Mesendoderm (in vitro differentiated cells): ENCODE measurements around the gene CAPG. TPM values are rescaled to one million over a fixed set of nuclear protein-coding genes. Genes with fewer than 3 reads are reported as not detected.

Source experiments
- DNase-seq: peaks from one replicate; pipeline ENCODE4 v3.0.0; 2013
- H2AK5ac ChIP-seq: 2 replicates; pipeline ENCODE4 v1.6.1; 2013; ENCODE audit warnings: low read length, inconsistent platforms
- H2BK120ac ChIP-seq: 2 replicates; pipeline ENCODE4 v1.6.1; 2013; ENCODE audit warnings: low read depth, mild to moderate bottlenecking, low read length, moderate library complexity, mixed read lengths
- H2BK15ac ChIP-seq: replicated peaks from 2 replicates; pipeline ENCODE4 v1.6.1; 2013; ENCODE audit warnings: low read depth, mild to moderate bottlenecking, moderate library complexity
- H2BK5ac ChIP-seq: 2 replicates; pipeline ENCODE4 v1.6.1; 2013; ENCODE audit warnings: low read length, inconsistent platforms
- H3K18ac ChIP-seq: 2 replicates; pipeline ENCODE4 v1.6.1; 2013; ENCODE audit warnings: mild to moderate bottlenecking, low read length, mixed read lengths
- H3K23ac ChIP-seq: one replicate; pipeline ENCODE4 v1.6.1; 2013; ENCODE audit warnings: low read length
- H3K27ac ChIP-seq: 2 replicates; pipeline ENCODE4 v1.5.1; 2013; ENCODE audit warnings: low read depth, mild to moderate bottlenecking, inconsistent platforms, low read length, moderate library complexity
- H3K27me3 ChIP-seq: 2 replicates; pipeline ENCODE4 v1.6.1; 2013; ENCODE audit warnings: low read length, control low read depth, mild to moderate bottlenecking, inconsistent platforms; ENCODE audit not compliant: insufficient read depth, poor library complexity
- H3K36me3 ChIP-seq: 2 replicates; pipeline ENCODE4 v1.6.1; 2013; ENCODE audit warnings: low read length, inconsistent platforms; ENCODE audit not compliant: control insufficient read depth, insufficient read depth
- H3K4ac ChIP-seq: one replicate; pipeline ENCODE4 v1.6.1; 2013; ENCODE audit warnings: low read depth, mild to moderate bottlenecking, low read length, moderate library complexity
- H3K4me1 ChIP-seq: 2 replicates; pipeline ENCODE4 v1.6.1; 2013; ENCODE audit warnings: low read depth, low read length, inconsistent platforms; ENCODE audit not compliant: control insufficient read depth
- H3K4me2 ChIP-seq: 2 replicates; pipeline ENCODE4 v1.6.1; 2013; ENCODE audit warnings: low read length
- H3K4me3 ChIP-seq: 2 replicates; pipeline ENCODE4 v1.5.1; 2013; ENCODE audit warnings: mild to moderate bottlenecking, low read length
- H3K56ac ChIP-seq: one replicate; pipeline ENCODE4 v1.6.1; 2013; ENCODE audit warnings: low read length
- H3K79me1 ChIP-seq: 2 replicates; pipeline ENCODE4 v1.6.1; 2013; ENCODE audit warnings: low read length, inconsistent platforms
- H3K79me2 ChIP-seq: 2 replicates; pipeline ENCODE4 v1.6.1; 2013; ENCODE audit warnings: mild to moderate bottlenecking, low read length; ENCODE audit not compliant: control insufficient read depth, insufficient read depth
- H3K9ac ChIP-seq: 2 replicates; pipeline ENCODE4 v1.6.1; 2013; ENCODE audit warnings: low read length, inconsistent platforms
- H4K5ac ChIP-seq: one replicate; pipeline ENCODE4 v1.6.1; 2013; ENCODE audit warnings: low read length
- H4K8ac ChIP-seq: one replicate; pipeline ENCODE4 v1.6.1; 2013; ENCODE audit warnings: low read depth, mild to moderate bottlenecking, control low read depth, low read length, moderate library complexity
- WGBS: extraction: QIAGEN DNeasy Blood & Tissue Kit; methylation state at CpG from one replicate; pipeline ENCODE4 v1.1.7; 2013; ENCODE audit warnings: low lambda C conversion rate, missing lambda C conversion rate; ENCODE audit not compliant: insufficient coverage; ENCODE audit errors: extremely low coverage; 5-methylcytosine and 5-hydroxymethylcytosine counted together
- small RNA-seq: library from polyadenylated mRNA; stranded (forward); fragments of <200 nt; extraction: miRNeasy Mini kit (QIAGEN cat#:217004); gene quantifications from one replicate; pipeline ENCODE3, GENCODE V24; 2013; ENCODE audit not compliant: insufficient read depth

Gene CAPG

GRCh38 chr2:85354286-85355072, 55.7 kb downstream of the CAPG start, which contains the start of the genes ELMOD3 and RETSAT:
Gene ELMOD3, plus strand, starts transcription at chr2:85354769. Its CDS starts 2,430 bp downstream, at chr2:85357199.
Gene RETSAT, minus strand, starts transcription at chr2:85354528. Its CDS starts 21 bp downstream, at chr2:85354507.
- Histone ChIP-seq H2BK15ac (no peak within 1 kb of the TSS), H3K18ac (peak within 1 kb of the TSS; percentile 20), H2AK5ac (peak within 1 kb of the TSS; percentile 61), H3K56ac (peak within 1 kb of the TSS; percentile 94), H3K9ac (peak within 1 kb of the TSS; percentile 85), H4K5ac (no peak within 1 kb of the TSS), H2BK5ac (peak within 1 kb of the TSS; percentile 4), H3K23ac (peak within 1 kb of the TSS; percentile 68), H3K4me1 (peaks cover 6% of the 10 kb centered on the region), H3K4me2 (peak within 1 kb of the TSS; percentile 79), H3K36me3 (peaks cover 1% of the 10 kb centered on the region), H4K8ac (no peak within 1 kb of the TSS), H3K27me3 (no peaks in the 10 kb centered on the region), H3K79me2 (no peaks in the 10 kb centered on the region), H3K4ac (peak within 1 kb of the TSS; percentile 73), H2BK120ac (no peak within 1 kb of the TSS), H3K27ac (peak within 1 kb of the TSS; percentile 28), H3K4me3 (peak within 1 kb of the TSS; percentile 87), H3K79me1 (peaks cover 4% of the 10 kb centered on the region)
- DNase-seq = peak; percentile 100
- no CpG with 5 or more reads among the region's 42 CpGs for WGBS

GRCh38 chr2:85353876-85354285, 56.3 kb downstream of the CAPG start:
- H2BK15ac ChIP-seq = no peak overlapping the region
- peak overlapping the region; percentile 78 for H3K9ac ChIP-seq
- peaks cover 4% of the 10 kb centered on the region for H3K79me1 ChIP-seq
- H3K27ac ChIP-seq = no peak overlapping the region
- peaks cover 1% of the 10 kb centered on the region for H3K36me3 ChIP-seq
- peak overlapping the region; percentile 72 for H3K4me2 ChIP-seq
- H2BK5ac ChIP-seq = peak overlapping the region; percentile 4
- H3K27me3 ChIP-seq = no peaks in the 10 kb centered on the region
- H3K4me3 ChIP-seq = peak overlapping the region; percentile 60
- peak; percentile 9 for DNase-seq
- peak overlapping the region; percentile 61 for H2AK5ac ChIP-seq
- H3K23ac ChIP-seq = peak overlapping the region; percentile 68
- H3K4ac ChIP-seq = no peak overlapping the region
- no peaks in the 10 kb centered on the region for H3K79me2 ChIP-seq
- peak overlapping the region; percentile 89 for H3K56ac ChIP-seq
- H3K4me1 ChIP-seq = peaks cover 6% of the 10 kb centered on the region
- no CpG with 5 or more reads among the region's 16 CpGs for WGBS
- no peak overlapping the region for H4K5ac ChIP-seq
- H3K18ac ChIP-seq = peak overlapping the region; percentile 20
- H4K8ac ChIP-seq = no peak overlapping the region
- H2BK120ac ChIP-seq = no peak overlapping the region

- Histone ChIP-seq H4K8ac (no peak overlapping the region), H3K79me1 (no peaks in the 10 kb centered on the region), H3K23ac (no peak overlapping the region), H2BK5ac (no peak overlapping the region), H2AK5ac (no peak overlapping the region), H3K9ac (no peak overlapping the region), H3K56ac (no peak overlapping the region), H3K27me3 (no peaks in the 10 kb centered on the region), H3K27ac (no peak overlapping the region), H3K4me2 (no peak overlapping the region), H3K18ac (no peak overlapping the region), H2BK15ac (no peak overlapping the region), H4K5ac (no peak overlapping the region), H3K79me2 (no peaks in the 10 kb centered on the region), H3K4ac (no peak overlapping the region), H3K36me3 (peaks cover 3% of the 10 kb centered on the region), H2BK120ac (no peak overlapping the region), H3K4me1 (no peaks in the 10 kb centered on the region), H3K4me3 (no peak overlapping the region)
- WGBS = no CpG with 5 or more reads among the region's 3 CpGs
- DNase-seq = no peak
These were observed 62.6 kb downstream of the CAPG start for GRCh38 chr2:85347599-85347998.

Small RNAs within 50 kb of the gene (small RNA-seq; reads per million reads assigned to genes)
- not detected for gene AC062037.1
- gene AC062037.2 = not detected
- gene RF00019 = not detected
- gene RN7SL113P = not detected
- not detected for gene RN7SL251P
